GM12878 (cell line): Measurements from ENCODE around the gene ATP6V1F. TPM values are rescaled to one million over a fixed set of nuclear protein-coding genes. Genes with fewer than 3 reads are reported as not detected.

ENCODE experiments used
- CREB1 ChIP-seq: IDR thresholded peaks from 2 replicates; pipeline ENCODE4 v1.6.1; 2012; ENCODE audit warnings: low read depth, mild to moderate bottlenecking, inconsistent platforms
- EGR1 ChIP-seq, 2 experiments: IDR thresholded peaks; 1 replicate in 1 of 2; 2 replicates in 1 of 2; pipeline ENCODE4 v1.6.1; 2011 to 2012; ENCODE audit warnings: low read depth in 2 of 2, low read length in 2 of 2, borderline replicate concordance in 1 of 2, mild to moderate bottlenecking in 1 of 2, moderate library complexity in 1 of 2
- ELK1 ChIP-seq: IDR thresholded peaks from 2 replicates; pipeline ENCODE4 v1.6.1; 2012; ENCODE audit warnings: low read depth, low read length, improper control_type of control experiment
- FOXK2 ChIP-seq: fragments of 450-650 bp; IDR thresholded peaks from 2 replicates; pipeline ENCODE4 v1.6.1; 2017; ENCODE audit warnings: mild to moderate bottlenecking, moderate library complexity
- FOXM1 ChIP-seq: IDR thresholded peaks from 2 replicates; pipeline ENCODE4 v1.6.1; 2012; ENCODE audit warnings: low read depth, mild to moderate bottlenecking, inconsistent platforms, low read length, moderate library complexity
- GATAD2B ChIP-seq: fragments of 450-650 bp; conservative IDR thresholded peaks from 2 replicates; pipeline ENCODE4 v1.6.1; 2017; ENCODE audit warnings: low read depth, mild to moderate bottlenecking, moderate library complexity
- HCFC1 ChIP-seq: fragments of 150-350 bp; IDR thresholded peaks from 2 replicates; pipeline ENCODE4 v1.6.1; 2014; ENCODE audit warnings: low read length
- KLF5 ChIP-seq: fragments of 450-650 bp; IDR thresholded peaks from 2 replicates; pipeline ENCODE4 v1.6.1; 2014; ENCODE audit warnings: mild to moderate bottlenecking; ENCODE audit not compliant: partially characterized antibody
- NFYA ChIP-seq: IDR thresholded peaks from 2 replicates; pipeline ENCODE4 v1.6.1; 2011; ENCODE audit warnings: low read depth, mild to moderate bottlenecking, low read length, improper control_type of control experiment, borderline replicate concordance
- SIN3A ChIP-seq: IDR thresholded peaks from 2 replicates; pipeline ENCODE4 v1.6.1; 2012; ENCODE audit warnings: low read depth, low read length, improper control_type of control experiment
- SREBF2 ChIP-seq: IDR thresholded peaks from 2 replicates; pipeline ENCODE4 v1.6.1; 2012; ENCODE audit warnings: mild to moderate bottlenecking, low read length
- TAF1 ChIP-seq: IDR thresholded peaks from 2 replicates; pipeline ENCODE4 v1.6.1; 2011; ENCODE audit warnings: mild to moderate bottlenecking, low read depth, low read length, borderline replicate concordance
- TCF12 ChIP-seq: IDR thresholded peaks from 2 replicates; pipeline ENCODE4 v1.6.1; 2011; ENCODE audit warnings: low read depth, mild to moderate bottlenecking, low read length
- ZBTB4 ChIP-seq: fragments of 450-650 bp; formaldehyde crosslinking; IDR thresholded peaks from 2 replicates; pipeline ENCODE4 v1.4.0; 2022; ENCODE audit warnings: mild to moderate bottlenecking, moderate library complexity
- polyA plus RNA-seq, 11 experiments: library from polyadenylated mRNA; depleted of rRNA in 4 of 11; unstranded in 6 of 11; stranded (reverse) in 5 of 11; fragments of >200 nt; fragmentation: Nextera tagmentation in 4 of 11; fragmentation: Illumina TruSeq in 1 of 11; extraction: Ambion mirVana in 4 of 11; extraction: Trizol in 1 of 11; gene quantifications; 1 replicate in 1 of 11; 2 replicates in 10 of 11; pipeline versions ENCODE4 v1.2.1 to v1.2.3, GENCODE V29; 2011 to 2016; ENCODE audit warnings: inconsistent platforms in 2 of 11, missing spikeins in 2 of 11, low read depth in 1 of 11
- total RNA-seq, 4 experiments: library from RNA; depleted of rRNA in 3 of 4; stranded (reverse); fragments of >200 nt in 3 of 4; fragmentation: Illumina TruSeq in 1 of 4; extraction: Trizol in 1 of 4; gene quantifications; 2 replicates each; pipeline versions ENCODE4 v1.2.1 to v1.2.3, GENCODE V29; 2013 to 2021
- TF ChIP-seq, protein P1 (sequence below): IDR thresholded peaks from 2 replicates; pipeline ENCODE4 v1.6.1; 2011; ENCODE audit warnings: low read depth, mild to moderate bottlenecking, low read length, moderate library complexity, borderline replicate concordance; ENCODE audit errors: extremely low read depth
- TF ChIP-seq, protein P2 (sequence below): fragments of 450-650 bp; IDR thresholded peaks from 2 replicates; pipeline ENCODE4 v1.6.1; 2016; ENCODE audit warnings: mild to moderate bottlenecking
- TF ChIP-seq, protein P3 (sequence below): fragments of 450-650 bp; IDR thresholded peaks from 2 replicates; pipeline ENCODE4 v1.6.1; 2017; ENCODE audit warnings: antibody characterized with exemption, mild to moderate bottlenecking, moderate library complexity
- TF ChIP-seq, protein P4 (sequence below): IDR thresholded peaks from 2 replicates; pipeline ENCODE4 v1.6.1; 2012; ENCODE audit warnings: low read depth, low read length, improper control_type of control experiment
- TF ChIP-seq, protein P5 (sequence below): IDR thresholded peaks from 2 replicates; pipeline ENCODE4 v1.6.1; 2011; ENCODE audit warnings: borderline replicate concordance, low read depth, mild to moderate bottlenecking, moderate library complexity, low read length; ENCODE audit not compliant: insufficient read depth, poor library complexity, severe bottlenecking

ATP6V1F gene
- total and polyA plus RNA-seq, 10 of the 15 experiments (the other 5 are each of a cell fraction or from before 2014, with no cell fraction given) = 111 to 343 (median 203) TPM

- TF ChIP-seq, protein P1, sequence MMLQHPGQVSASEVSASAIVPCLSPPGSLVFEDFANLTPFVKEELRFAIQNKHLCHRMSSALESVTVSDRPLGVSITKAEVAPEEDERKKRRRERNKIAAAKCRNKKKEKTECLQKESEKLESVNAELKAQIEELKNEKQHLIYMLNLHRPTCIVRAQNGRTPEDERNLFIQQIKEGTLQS = no peak
- TF ChIP-seq, protein P2, sequence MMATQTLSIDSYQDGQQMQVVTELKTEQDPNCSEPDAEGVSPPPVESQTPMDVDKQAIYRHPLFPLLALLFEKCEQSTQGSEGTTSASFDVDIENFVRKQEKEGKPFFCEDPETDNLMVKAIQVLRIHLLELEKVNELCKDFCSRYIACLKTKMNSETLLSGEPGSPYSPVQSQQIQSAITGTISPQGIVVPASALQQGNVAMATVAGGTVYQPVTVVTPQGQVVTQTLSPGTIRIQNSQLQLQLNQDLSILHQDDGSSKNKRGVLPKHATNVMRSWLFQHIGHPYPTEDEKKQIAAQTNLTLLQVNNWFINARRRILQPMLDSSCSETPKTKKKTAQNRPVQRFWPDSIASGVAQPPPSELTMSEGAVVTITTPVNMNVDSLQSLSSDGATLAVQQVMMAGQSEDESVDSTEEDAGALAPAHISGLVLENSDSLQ = no peak
- no peak for TF ChIP-seq TCF12
- TF ChIP-seq ELK1 = no peak
- no peak for TF ChIP-seq GATAD2B
- TF ChIP-seq TAF1 = no peak
- TF ChIP-seq, protein P3, sequence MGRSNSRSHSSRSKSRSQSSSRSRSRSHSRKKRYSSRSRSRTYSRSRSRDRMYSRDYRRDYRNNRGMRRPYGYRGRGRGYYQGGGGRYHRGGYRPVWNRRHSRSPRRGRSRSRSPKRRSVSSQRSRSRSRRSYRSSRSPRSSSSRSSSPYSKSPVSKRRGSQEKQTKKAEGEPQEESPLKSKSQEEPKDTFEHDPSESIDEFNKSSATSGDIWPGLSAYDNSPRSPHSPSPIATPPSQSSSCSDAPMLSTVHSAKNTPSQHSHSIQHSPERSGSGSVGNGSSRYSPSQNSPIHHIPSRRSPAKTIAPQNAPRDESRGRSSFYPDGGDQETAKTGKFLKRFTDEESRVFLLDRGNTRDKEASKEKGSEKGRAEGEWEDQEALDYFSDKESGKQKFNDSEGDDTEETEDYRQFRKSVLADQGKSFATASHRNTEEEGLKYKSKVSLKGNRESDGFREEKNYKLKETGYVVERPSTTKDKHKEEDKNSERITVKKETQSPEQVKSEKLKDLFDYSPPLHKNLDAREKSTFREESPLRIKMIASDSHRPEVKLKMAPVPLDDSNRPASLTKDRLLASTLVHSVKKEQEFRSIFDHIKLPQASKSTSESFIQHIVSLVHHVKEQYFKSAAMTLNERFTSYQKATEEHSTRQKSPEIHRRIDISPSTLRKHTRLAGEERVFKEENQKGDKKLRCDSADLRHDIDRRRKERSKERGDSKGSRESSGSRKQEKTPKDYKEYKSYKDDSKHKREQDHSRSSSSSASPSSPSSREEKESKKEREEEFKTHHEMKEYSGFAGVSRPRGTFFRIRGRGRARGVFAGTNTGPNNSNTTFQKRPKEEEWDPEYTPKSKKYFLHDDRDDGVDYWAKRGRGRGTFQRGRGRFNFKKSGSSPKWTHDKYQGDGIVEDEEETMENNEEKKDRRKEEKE = no peak
- TF ChIP-seq, protein P4, sequence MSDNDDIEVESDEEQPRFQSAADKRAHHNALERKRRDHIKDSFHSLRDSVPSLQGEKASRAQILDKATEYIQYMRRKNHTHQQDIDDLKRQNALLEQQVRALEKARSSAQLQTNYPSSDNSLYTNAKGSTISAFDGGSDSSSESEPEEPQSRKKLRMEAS = no peak
- TF ChIP-seq CREB1 = no peak
- TF ChIP-seq ZBTB4 = no peak
- TF ChIP-seq FOXK2 = no peak
- no peak for TF ChIP-seq FOXM1
- TF ChIP-seq, protein P5, sequence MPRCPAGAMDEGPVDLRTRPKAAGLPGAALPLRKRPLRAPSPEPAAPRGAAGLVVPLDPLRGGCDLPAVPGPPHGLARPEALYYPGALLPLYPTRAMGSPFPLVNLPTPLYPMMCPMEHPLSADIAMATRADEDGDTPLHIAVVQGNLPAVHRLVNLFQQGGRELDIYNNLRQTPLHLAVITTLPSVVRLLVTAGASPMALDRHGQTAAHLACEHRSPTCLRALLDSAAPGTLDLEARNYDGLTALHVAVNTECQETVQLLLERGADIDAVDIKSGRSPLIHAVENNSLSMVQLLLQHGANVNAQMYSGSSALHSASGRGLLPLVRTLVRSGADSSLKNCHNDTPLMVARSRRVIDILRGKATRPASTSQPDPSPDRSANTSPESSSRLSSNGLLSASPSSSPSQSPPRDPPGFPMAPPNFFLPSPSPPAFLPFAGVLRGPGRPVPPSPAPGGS = no peak
- no peak for TF ChIP-seq KLF5
- no peak for TF ChIP-seq SIN3A
- TF ChIP-seq SREBF2 = no peak
- no peak for TF ChIP-seq NFYA
- TF ChIP-seq HCFC1 = peak; percentile 14; the same call in 1 of the 2 replicates
- no peak for TF ChIP-seq EGR1 (IDR thresholded peaks at IDR 0.05; ENCODE audit: borderline replicate concordance in 1 of 2, low read depth in 2 of 2, low read length in 2 of 2)
Observed at GRCh38 chr7:128863433-128863989, 855 bp downstream of the ATP6V1F start (continued).
